NOMO-1 (cell line): ENCODE data around the gene EPB41.
"Not testable (repeated sequence)": the region's sequence is repeated elsewhere in the genome, so short reads cannot be mapped to it uniquely, and the experiment has no call there.

Experiments
- DNase-seq, 2 experiments: peaks; one replicate each; lab custom pipeline; 2025; ENCODE audit not compliant: unreplicated experiment in 2 of 2; lab: John Stamatoyannopoulos, UW

The EPB41 gene

DNA sequence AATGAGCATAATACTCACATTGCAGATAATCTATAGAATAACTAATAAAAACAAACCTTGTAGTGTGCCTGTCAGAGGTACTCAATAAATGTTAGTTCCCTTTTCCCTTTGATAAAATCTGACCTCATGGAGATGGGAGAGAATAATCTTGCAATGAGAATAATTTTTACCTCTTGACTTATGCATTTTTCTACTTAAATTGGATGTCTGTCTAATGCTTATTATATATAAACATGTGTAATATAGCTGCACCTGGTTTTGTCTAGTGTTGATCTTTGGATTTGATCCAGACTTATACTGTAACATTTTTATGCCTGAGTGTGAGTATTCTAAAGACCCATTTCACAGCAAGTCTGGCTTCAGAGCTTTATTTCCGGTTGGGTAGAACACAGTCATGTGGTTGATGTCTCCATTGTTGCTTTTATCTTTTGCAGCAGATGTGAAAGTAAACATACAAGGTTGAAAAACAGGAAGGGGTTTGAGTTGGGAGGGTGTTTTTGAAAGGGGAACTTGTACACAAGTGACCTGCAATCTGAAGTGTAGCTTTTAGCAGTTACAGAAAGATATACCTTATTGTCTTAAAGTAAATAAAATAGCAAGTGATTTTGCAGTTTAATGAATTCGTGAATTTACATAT lies 12.4 kb downstream of the EPB41 start:
- DNase-seq: peak; percentile 75 to 95

DNA sequence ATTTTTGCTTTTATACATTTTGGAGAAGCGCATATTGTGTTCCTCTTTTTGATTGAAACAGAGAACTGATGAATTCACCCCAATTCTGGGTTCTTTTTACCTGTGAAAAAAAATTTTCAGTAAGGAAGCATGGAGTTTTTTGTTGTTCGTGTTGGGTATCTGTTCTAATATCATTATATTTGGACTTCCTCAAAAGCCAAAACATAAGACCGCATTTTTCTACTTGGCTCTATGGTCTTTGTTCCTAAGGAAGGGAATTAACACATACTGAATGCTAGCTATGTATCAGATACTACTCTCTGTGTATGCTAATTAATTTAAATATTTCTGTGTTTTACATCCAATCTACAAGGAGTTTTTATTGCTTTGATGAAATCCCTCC lies 12.9 kb downstream of the EPB41 start:
- DNase-seq: no peak

GRCh38 chr1:28927648-28928313 lies 13.4 kb downstream of the EPB41 start:
- DNase-seq: peak in 1 of 2 experiments; percentile 45

DNA sequence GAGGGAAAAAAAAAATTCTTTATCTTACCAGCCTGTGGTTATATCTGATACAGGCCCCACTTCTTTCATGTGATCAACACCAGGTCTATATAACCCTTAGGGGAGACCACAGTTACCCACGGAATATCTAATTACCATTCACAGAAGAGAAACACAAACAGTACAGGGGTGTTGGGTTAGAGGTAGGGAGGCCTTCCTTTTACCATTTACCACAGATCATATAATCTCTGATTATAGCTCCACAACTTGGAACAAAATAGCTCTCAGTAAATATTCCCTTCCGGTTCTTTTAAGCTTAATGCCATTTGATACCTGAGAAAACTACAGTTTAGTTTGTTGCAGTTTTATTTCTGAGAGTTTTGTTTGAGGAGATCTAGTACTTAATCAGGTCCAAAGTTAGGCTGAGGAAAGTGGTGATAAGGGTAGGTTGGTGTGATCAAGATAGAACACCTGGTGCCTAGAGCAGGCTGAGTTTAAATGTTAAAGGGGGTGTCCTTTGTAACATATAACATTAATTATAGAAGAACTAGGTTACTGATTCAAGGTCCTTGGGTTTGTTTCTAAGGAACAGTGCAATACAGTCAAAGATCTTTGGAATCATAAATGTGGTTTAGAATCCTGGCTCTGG lies 14.1 kb downstream of the EPB41 start:
- DNase-seq: no peak

- no peak for DNase-seq
Measured at GRCh38 chr1:28933277-28933676, 18.9 kb downstream of the EPB41 start.

- no peak for DNase-seq
Measured at GRCh38 chr1:28933918-28934317, 19.5 kb downstream of the EPB41 start.

GRCh38 chr1:28934676-28935075 lies 20.3 kb downstream of the EPB41 start:
- no peak for DNase-seq

DNA sequence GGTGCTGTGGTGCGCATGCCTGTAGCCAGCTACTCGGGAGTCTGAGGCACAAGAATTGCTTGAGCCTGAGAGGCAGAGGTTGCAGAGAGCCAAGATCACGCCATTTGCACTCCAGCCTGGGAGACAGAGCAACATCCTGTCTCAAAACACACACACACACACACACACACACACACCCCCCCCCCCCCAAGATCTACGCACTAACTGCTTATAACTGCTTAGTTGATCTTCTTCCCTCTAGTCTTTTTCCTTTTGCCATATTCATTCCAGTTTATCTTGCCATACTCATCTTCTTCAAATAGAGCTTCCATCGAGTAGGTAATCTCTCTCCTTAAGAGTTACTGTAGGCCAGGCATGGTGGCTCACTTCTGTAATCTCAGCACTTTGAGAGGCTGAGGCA lies 20.9 kb downstream of the EPB41 start:
- DNase-seq: no peak

- DNase-seq: no peak
Measured at GRCh38 chr1:28936094-28936493, 21.7 kb downstream of the EPB41 start.

GRCh38 chr1:28936528-28936927 lies 22.2 kb downstream of the EPB41 start:
- no peak for DNase-seq

GRCh38 chr1:28943581-28943980 lies 29.2 kb downstream of the EPB41 start:
- DNase-seq: not testable (repeated sequence)

DNA sequence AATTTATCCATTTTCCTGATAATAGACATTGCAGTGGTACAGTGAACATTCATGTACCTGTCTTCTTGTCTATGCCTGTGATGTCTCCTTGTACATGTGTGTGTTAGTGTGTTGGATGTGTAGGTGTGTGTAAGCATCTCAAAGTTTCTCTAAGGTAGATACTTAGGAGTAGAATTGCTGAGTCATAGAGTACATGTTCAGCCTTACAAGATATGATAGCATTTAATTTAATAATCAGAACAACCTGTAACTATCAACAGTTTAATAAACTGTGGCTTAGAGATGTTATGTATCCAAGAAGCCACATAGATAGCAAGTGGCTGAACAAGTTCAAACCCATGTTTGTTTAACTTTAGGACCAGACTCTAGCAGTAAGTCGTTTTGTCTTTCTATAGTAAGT lies 35.6 kb downstream of the EPB41 start:
- DNase-seq: no peak

- no peak for DNase-seq
Measured at GRCh38 chr1:28950449-28950848, 36.1 kb downstream of the EPB41 start.

- no peak for DNase-seq
Measured at GRCh38 chr1:28954126-28954726, 39.9 kb downstream of the EPB41 start.

DNA sequence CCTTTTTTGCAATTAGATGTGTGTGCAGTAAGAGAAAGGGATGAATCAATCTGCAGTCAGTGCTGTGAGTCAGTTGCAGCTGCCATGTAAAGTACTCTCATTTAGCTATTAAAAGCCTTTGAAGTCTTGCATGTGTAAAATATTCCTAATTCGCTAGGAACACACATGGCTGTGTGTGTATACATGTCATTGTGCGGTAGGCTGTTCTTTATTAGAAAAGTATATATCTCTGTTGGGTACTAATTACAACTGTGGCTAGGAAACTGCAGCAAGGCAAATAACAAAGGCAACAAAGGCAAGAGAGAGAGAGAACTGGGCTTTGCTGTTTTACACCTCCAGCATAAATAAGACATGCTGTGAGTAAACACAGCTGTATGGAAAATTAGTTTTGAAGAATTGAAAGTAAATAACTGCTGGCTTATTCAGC lies 41.7 kb downstream of the EPB41 start:
- no peak for DNase-seq

DNA sequence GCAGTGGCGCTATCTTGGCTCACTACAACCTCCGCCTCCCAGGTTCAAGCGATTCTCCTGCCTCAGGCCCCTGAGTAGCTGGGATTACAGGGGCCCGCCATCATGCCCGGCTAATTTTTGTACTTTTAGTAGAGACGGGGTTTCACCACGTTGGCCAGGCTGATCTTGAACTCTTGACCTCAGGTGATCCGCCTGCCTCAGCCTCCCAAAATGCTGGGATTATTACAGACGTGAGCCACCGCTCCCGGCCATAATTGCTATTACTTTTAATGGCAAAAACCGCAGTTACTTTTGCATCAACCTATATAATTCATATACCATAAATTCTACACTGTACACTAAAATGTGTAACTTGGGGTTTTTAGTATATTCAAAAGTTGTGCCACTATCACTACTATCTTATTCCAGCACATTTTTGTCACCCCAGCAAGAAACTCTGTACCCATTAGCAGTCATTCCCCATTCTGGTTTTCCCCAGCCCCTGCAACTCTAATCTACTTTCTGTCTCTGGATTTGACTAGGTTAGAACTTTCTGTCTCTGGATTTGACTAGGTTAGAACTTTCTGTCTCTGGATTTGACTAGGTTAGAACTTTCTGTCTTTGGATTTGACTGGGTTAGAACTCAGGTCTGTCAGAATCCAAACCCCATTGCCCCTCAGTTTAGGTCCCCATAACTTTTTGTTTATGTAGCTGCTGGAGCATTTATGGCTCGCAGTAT lies 47.9 kb downstream of the EPB41 start:
- DNase-seq: not testable (repeated sequence)

- no peak for DNase-seq
Measured at GRCh38 chr1:28965271-28965870, 51.0 kb downstream of the EPB41 start.

DNA sequence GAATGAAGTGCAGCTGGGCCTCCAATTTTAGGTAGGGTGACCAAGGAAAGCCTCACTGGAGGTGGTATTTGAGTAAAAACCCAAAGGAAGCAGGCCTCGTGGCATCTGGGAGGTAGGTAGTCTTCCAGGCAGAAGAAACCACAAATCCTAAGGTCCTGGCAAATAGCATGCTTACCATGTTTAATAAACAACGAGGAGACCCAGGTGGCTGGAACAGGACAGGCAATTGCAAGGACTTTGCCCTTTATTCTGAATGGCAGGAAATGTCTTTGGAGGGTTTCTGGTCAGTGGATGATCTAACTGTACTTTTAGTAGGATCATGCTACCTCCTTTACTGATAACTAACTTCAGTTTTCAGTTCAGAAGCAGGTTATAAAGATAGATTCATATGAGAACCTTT lies 52.2 kb downstream of the EPB41 start:
- no peak for DNase-seq

GRCh38 chr1:28971980-28972771 lies 57.8 kb downstream of the EPB41 start:
- DNase-seq: no peak
